ENCODE measurements around the gene SLC2A6. TPM values are rescaled to one million over a fixed set of nuclear protein-coding genes. Genes with fewer than 3 reads are reported as not detected.

The SLC2A6 gene
- total RNA-seq, 1 donor, result 25.3 TPM

GRCh38 chr9:133456409-133456808, 22.5 kb downstream of the SLC2A6 start:
- Histone ChIP-seq H3K27ac (ENCODE audit: low read depth, low read length) (no peak overlapping the region), H3K27me3 (ENCODE audit: insufficient read depth, low read length) (no peaks in the 10 kb centered on the region), H2AFZ (ENCODE audit: low read length) (no peak overlapping the region), H3K36me3 (ENCODE audit: insufficient read depth, low read length) (no peaks in the 10 kb centered on the region), H3K4me1 (ENCODE audit: insufficient read depth, low read length) (peaks cover 4% of the 10 kb centered on the region), H3K4me3 (ENCODE audit: insufficient read depth, low read length) (no peak overlapping the region), H4K20me1 (ENCODE audit: insufficient read depth, low read length) (peaks cover 3% of the 10 kb centered on the region), H3K9me3 (ENCODE audit: low read depth, low read length) (no peaks in the 10 kb centered on the region), H3K4me2 (ENCODE audit: insufficient read depth, low read length) (no peak overlapping the region), H3K79me2 (ENCODE audit: insufficient read depth, low read length) (no peaks in the 10 kb centered on the region)
- TF ChIP-seq, protein P1, sequence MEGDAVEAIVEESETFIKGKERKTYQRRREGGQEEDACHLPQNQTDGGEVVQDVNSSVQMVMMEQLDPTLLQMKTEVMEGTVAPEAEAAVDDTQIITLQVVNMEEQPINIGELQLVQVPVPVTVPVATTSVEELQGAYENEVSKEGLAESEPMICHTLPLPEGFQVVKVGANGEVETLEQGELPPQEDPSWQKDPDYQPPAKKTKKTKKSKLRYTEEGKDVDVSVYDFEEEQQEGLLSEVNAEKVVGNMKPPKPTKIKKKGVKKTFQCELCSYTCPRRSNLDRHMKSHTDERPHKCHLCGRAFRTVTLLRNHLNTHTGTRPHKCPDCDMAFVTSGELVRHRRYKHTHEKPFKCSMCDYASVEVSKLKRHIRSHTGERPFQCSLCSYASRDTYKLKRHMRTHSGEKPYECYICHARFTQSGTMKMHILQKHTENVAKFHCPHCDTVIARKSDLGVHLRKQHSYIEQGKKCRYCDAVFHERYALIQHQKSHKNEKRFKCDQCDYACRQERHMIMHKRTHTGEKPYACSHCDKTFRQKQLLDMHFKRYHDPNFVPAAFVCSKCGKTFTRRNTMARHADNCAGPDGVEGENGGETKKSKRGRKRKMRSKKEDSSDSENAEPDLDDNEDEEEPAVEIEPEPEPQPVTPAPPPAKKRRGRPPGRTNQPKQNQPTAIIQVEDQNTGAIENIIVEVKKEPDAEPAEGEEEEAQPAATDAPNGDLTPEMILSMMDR (IDR thresholded peaks at IDR 0.05; ENCODE audit: extremely low read depth, low read depth, low read length), result no peak
- no peak for DNase-seq (ENCODE audit: insufficient read length, low spot score, missing footprints)

DNA sequence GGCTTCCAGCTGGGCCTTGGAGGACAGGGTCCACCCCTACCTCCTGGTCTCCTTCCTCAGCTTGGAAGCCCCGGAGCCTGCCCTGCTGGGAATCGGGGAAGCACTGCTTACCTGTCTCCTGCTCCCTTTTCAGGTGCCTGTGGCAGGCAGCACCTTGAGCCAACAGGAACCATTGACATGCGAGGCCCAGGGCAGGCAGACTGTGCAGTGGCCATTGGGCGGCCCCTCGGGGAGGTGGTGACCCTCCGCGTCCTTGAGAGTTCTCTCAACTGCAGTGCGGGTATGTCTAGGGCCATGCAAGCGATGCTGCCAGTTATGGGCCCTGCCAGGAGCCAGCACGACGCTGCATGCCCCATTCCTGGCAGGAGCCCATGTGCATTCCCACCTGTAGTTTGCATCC, 23.0 kb downstream of the SLC2A6 start:
- Histone ChIP-seq H3K4me2 (ENCODE audit: insufficient read depth, low read length) (no peak overlapping the region), H3K9me3 (ENCODE audit: low read depth, low read length) (no peaks in the 10 kb centered on the region), H3K79me2 (ENCODE audit: insufficient read depth, low read length) (no peaks in the 10 kb centered on the region), H4K20me1 (ENCODE audit: insufficient read depth, low read length) (no peaks in the 10 kb centered on the region), H3K4me3 (ENCODE audit: insufficient read depth, low read length) (no peak overlapping the region), H3K36me3 (ENCODE audit: insufficient read depth, low read length) (no peaks in the 10 kb centered on the region), H3K4me1 (ENCODE audit: insufficient read depth, low read length) (peaks cover 4% of the 10 kb centered on the region), H3K27me3 (ENCODE audit: insufficient read depth, low read length) (no peaks in the 10 kb centered on the region), H3K27ac (ENCODE audit: low read depth, low read length) (no peak overlapping the region), H2AFZ (ENCODE audit: low read length) (no peak overlapping the region)
- TF ChIP-seq, protein P1 (IDR thresholded peaks at IDR 0.05; ENCODE audit: extremely low read depth, low read depth, low read length), result no peak
- DNase-seq (ENCODE audit: insufficient read length, low spot score, missing footprints), result no peak

- DNase-seq (ENCODE audit: insufficient read length, low spot score, missing footprints), result no peak
- Histone ChIP-seq H3K4me1 (ENCODE audit: insufficient read depth, low read length) (peaks cover 4% of the 10 kb centered on the region), H3K79me2 (ENCODE audit: insufficient read depth, low read length) (no peaks in the 10 kb centered on the region), H4K20me1 (ENCODE audit: insufficient read depth, low read length) (no peaks in the 10 kb centered on the region), H3K4me3 (ENCODE audit: insufficient read depth, low read length) (no peak overlapping the region), H3K9me3 (ENCODE audit: low read depth, low read length) (no peaks in the 10 kb centered on the region), H2AFZ (ENCODE audit: low read length) (no peak overlapping the region), H3K4me2 (ENCODE audit: insufficient read depth, low read length) (no peak overlapping the region), H3K27me3 (ENCODE audit: insufficient read depth, low read length) (no peaks in the 10 kb centered on the region), H3K27ac (ENCODE audit: low read depth, low read length) (no peak overlapping the region), H3K36me3 (ENCODE audit: insufficient read depth, low read length) (no peaks in the 10 kb centered on the region)
- TF ChIP-seq, protein P1 (IDR thresholded peaks at IDR 0.05; ENCODE audit: extremely low read depth, low read depth, low read length), result no peak
Measured at GRCh38 chr9:133454943-133455673, 23.8 kb downstream of the SLC2A6 start.

DNA sequence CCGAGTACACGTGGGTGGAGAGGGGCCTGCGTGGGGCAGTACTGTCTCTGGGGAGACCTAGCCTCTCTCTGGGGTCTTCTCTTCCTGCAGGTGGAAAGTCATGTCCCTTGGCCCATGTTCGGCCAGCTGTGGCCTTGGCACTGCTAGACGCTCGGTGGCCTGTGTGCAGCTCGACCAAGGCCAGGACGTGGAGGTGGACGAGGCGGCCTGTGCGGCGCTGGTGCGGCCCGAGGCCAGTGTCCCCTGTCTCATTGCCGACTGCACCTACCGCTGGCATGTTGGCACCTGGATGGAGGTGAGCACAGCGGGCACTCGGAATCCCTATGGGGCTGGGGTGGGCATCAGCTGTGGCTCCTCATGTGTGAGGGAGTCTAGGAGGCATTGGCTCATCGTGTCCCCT, 24.6 kb downstream of the SLC2A6 start:
- Histone ChIP-seq H3K36me3 (ENCODE audit: insufficient read depth, low read length) (no peaks in the 10 kb centered on the region), H4K20me1 (ENCODE audit: insufficient read depth, low read length) (no peaks in the 10 kb centered on the region), H2AFZ (ENCODE audit: low read length) (no peak overlapping the region), H3K9me3 (ENCODE audit: low read depth, low read length) (no peaks in the 10 kb centered on the region), H3K4me1 (ENCODE audit: insufficient read depth, low read length) (peaks cover 3% of the 10 kb centered on the region), H3K27ac (ENCODE audit: low read depth, low read length) (no peak overlapping the region), H3K4me2 (ENCODE audit: insufficient read depth, low read length) (no peak overlapping the region), H3K27me3 (ENCODE audit: insufficient read depth, low read length) (no peaks in the 10 kb centered on the region), H3K4me3 (ENCODE audit: insufficient read depth, low read length) (no peak overlapping the region), H3K79me2 (ENCODE audit: insufficient read depth, low read length) (no peaks in the 10 kb centered on the region)
- DNase-seq (ENCODE audit: insufficient read length, low spot score, missing footprints), result no peak
- TF ChIP-seq, protein P1 (IDR thresholded peaks at IDR 0.05; ENCODE audit: extremely low read depth, low read depth, low read length), result no peak
